HG03095 (cell line): ENCODE measurements around the gene ZC3H7A.

Experiments
- ATAC-seq: cut with Tn5 transposase; IDR thresholded peaks from one replicate; pipeline ENCODE4 v1.9.1; 2021; ENCODE audit warnings: moderate library complexity; ENCODE audit not compliant: unreplicated experiment

ZC3H7A gene

DNA sequence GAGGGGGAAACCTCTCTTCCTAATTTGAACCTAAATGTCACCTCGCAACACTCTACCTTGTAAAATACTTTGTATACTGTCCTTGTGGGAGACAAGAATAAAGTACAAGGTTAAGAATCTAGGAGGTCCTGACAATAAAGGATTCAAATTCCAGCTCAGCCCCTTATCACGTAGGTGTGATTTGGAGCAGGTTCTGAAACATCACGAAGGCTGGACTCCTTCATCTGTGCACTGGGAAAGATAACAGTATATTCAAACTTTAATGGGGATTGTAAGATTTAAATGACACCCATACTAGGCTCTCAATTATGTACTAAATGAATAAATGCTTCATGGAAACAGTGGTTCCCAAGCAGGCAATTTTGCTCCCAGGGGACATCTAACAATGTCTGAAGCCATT lies 56.5 kb downstream of the ZC3H7A start:
- no peak for ATAC-seq

DNA sequence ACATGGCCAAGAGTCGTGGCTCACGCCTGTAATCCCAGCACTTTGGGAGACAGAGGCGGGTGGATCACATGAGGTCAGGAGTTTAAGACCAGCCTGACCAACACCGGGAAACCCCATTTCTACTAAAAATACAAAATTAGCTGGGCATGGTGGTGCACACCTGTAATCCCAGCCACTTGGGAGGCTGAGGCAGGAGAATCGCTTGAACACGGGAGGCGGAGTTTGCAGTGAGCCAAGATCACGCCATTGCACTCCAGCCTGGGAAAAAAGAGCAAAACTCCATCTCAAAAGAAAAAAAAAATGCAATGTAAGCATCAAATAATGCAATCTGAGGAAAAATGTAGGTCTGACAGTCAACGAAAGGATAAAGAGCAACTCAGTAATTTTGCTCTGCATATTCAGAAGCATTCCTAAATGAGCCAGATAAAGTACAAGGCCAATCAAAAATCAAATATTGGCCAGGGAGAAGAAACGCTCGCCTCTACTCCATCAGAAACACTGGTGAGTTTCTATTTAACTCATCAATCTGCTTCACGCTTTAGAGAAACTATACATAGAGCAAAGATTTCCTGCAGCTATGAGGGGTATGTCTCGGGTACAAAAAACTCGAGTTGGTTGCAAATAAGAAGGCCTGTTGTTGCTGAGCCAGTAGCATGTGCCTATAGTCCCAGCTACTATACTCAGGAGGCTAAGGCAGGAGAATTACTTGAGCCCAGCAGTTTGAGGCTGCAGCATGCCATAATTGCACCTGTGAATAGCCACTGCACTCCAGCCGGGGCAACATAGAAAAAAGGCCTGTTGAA lies 58.1 kb downstream of the ZC3H7A start:
- ATAC-seq: no peak

- no peak for ATAC-seq
Measured at GRCh38 chr16:11737713-11738112, 59.3 kb downstream of the ZC3H7A start.

GRCh38 chr16:11736903-11737302 lies 60.2 kb downstream of the ZC3H7A start:
- no peak for ATAC-seq

- no peak for ATAC-seq
Measured at GRCh38 chr16:11735787-11736186, 61.3 kb downstream of the ZC3H7A start.

GRCh38 chr16:11734653-11735043 lies 62.4 kb downstream of the ZC3H7A start:
- ATAC-seq: no peak

- ATAC-seq: no peak
Measured at GRCh38 chr16:11734025-11734652, 62.9 kb downstream of the ZC3H7A start.

DNA sequence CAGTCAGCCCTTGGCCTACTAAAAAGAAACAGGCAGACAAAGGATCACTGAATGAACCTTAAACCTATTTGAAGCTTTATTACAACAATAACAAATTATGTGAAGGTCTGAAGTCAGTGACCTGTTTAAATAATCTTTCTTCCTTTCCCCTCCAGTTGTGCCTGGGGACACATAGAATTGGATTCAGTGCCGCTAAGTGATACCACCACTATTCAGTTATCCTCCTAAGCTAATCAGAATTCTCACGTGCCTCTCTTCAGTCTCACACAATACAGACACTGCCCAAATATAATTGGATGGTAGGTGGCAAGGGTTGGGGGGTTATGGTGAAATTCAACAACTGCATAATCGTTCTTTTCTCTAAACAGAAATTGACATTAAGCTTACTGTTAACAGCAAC lies 65.8 kb downstream of the ZC3H7A start:
- no peak for ATAC-seq

DNA sequence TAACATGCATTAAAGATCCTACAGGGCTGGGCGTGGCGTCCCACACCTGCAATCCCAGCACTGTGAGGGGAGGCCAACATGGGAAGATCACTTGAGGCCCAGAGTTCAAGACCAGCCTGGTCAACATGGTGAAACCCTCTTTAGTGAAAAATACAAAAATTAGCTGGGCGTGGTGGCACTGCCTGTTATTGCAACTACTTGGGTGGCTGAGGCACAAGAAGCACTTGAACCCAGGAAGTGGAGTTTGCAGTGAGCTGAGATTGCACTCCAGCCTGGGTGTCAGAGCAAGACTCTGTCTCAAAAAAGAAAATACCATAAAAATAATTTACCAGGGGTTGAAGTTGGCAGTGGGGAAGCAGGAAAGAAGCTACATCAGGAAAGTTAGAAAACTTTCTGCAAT lies 67.3 kb downstream of the ZC3H7A start:
- ATAC-seq: no peak

DNA sequence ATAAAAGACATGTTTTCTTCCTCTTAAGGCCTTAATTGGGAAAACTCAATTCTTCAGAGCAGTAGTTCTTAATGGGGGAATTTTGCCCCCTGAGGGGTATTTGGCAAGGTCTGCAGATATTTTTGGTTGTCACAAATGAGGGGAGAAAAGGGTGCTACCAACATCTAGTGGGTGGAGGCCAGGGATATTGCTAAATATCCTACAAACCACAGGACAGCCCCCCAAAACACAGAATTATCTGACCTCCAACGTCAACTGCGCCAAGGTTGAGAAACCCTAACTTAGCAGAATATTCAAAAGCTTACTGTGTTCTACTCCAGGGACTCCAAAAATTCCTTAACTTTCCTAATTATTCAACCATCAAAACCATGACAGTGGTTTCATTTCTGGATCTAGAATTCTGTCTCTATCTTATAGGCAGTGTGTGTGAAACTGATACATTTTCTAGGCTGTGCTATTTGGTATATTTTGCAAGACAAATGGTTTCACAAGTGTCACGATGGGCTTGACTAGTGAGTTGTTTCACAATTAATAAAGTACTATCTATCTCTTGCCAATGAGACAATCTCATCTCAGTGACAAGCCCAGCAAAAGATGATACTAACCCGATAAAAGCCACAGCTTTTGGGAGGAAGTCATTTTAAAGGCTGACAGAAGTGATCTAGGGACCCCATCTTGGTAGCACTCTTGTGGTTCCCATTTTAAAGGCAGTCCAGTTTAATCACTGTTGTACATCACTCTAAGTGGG lies 69.1 kb downstream of the ZC3H7A start:
- no peak for ATAC-seq

DNA sequence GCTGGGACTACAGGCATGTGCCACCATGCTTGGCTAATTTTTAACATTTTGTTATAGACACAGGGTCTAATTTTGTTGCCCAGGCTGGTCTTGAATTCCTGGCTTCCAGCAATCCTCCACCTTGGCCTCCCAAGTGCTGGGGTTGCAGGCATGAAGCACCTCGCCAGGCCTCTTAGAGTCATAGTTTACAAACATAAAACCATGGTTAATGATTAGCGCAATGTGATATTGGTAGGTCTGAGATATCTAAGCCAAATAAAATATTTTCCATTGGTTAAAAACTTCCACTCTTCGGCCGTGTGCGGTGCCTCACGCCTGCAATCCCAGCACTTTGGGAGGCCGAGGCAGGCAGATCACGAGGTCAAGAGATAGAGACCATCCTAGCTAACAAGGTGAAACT lies 71.0 kb downstream of the ZC3H7A start:
- no peak for ATAC-seq

GRCh38 chr16:11725457-11725856 lies 71.6 kb downstream of the ZC3H7A start:
- no peak for ATAC-seq

GRCh38 chr16:11722468-11722808 lies 74.6 kb downstream of the ZC3H7A start:
- no peak for ATAC-seq

GRCh38 chr16:11721781-11722467 lies 75.1 kb downstream of the ZC3H7A start:
- ATAC-seq: no peak

GRCh38 chr16:11719762-11720161 lies 77.3 kb downstream of the ZC3H7A start:
- no peak for ATAC-seq

GRCh38 chr16:11719171-11719570 lies 77.9 kb downstream of the ZC3H7A start:
- ATAC-seq: no peak

DNA sequence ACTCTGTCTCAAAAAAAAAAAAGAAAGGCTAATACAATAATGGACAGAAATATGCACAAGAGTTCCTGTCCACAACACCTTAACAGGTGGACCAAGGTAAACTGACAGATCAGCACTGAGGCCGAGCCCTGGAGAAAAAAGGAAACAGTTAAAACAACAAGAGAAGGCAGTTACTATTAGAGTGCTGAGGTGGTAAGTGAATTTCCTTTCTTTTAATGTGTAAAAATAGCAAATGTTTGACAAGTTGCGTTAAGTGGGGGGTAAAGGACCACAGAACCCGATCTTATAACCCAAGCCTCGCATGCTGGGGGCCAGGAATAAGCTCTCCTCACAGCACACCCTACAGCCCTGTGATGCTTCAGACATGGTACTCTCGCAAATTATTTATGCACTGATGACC lies 79.2 kb downstream of the ZC3H7A start:
- ATAC-seq: no peak

GRCh38 chr16:11716336-11716735 lies 80.7 kb downstream of the ZC3H7A start:
- ATAC-seq: no peak

GRCh38 chr16:11715246-11715947 lies 81.7 kb downstream of the ZC3H7A start:
- ATAC-seq: no peak

DNA sequence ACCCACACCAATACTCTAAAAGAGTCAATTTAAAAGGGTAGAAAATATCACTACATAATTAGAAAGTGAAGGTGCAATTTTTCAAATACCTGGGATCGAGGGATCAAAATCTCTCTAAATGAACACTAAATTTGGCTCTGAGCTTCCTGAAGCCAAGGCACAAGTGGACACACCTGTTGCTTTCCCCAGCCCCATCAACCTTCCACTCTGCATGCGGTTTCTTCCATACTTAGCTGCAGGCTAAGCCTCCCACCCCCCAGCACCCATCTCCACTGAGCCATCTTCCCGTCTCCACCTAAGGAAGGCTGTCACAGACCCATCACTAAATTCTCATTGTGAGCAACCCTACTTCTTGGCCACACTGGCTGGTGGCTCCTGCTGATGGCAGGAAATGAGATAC lies 84.9 kb downstream of the ZC3H7A start:
- ATAC-seq: no peak

GRCh38 chr16:11711662-11712061 lies 85.4 kb downstream of the ZC3H7A start:
- no peak for ATAC-seq
